Mucosa of descending colon (tissue), 3 donors: Measurements from ENCODE around the gene COPS6. TPM values are rescaled to one million over a fixed set of nuclear protein-coding genes. Genes with fewer than 3 reads are reported as not detected.
A peak's percentile ranks its signal among the peaks of the same experiment; 100 is the strongest.

ENCODE experiments used
- ATAC-seq: fragments of 200-7000 bp; cut with Tn5 transposase; one replicate; pipeline ENCODE4 v1.9.1; 2020; ENCODE audit warnings: mild to moderate bottlenecking, moderate library complexity
- DNase-seq, 3 donors: peaks; one replicate each; pipeline ENCODE4 v3.0.0-alpha.2; 2020
- H3K36me3 ChIP-seq: fragments of 200-600 bp; one replicate; pipeline ENCODE4 v1.8.0; 2021; ENCODE audit warnings: low read depth, mild to moderate bottlenecking
- H3K4me1 ChIP-seq: fragments of 200-600 bp; one replicate; pipeline ENCODE4 v1.8.0; 2021; ENCODE audit warnings: low read depth, mild to moderate bottlenecking
- H3K4me3 ChIP-seq: fragments of 200-600 bp; one replicate; pipeline ENCODE4 v1.8.0; 2021; ENCODE audit warnings: mild to moderate bottlenecking
- H3K9me3 ChIP-seq: fragments of 200-600 bp; one replicate; pipeline ENCODE4 v1.8.0; 2021; ENCODE audit warnings: mild to moderate bottlenecking
- CTCF ChIP-seq: fragments of 200-600 bp; IDR thresholded peaks from one replicate; pipeline ENCODE4 v1.8.0; 2022; ENCODE audit warnings: antibody characterized with exemption, mild to moderate bottlenecking
- intact Hi-C, 2 donors: fragments of 100-400 bp; cut with DNase I in 1 of 2; cut with micrococcal nuclease in 1 of 2; formaldehyde crosslinking; loops; one replicate each; pipeline versions ENCODE4 v1.11.0 to v1.11.1; 2022; cut with DNase I, micrococcal nuclease
- total RNA-seq, 3 donors: library from RNA; stranded (reverse); fragmentation: NEBNext Ultra II Directional in 2 of 3; extraction: Animal tissue kit (Norgen Biotek cat#: 25700) in 2 of 3; gene quantifications; one replicate each; pipeline versions ENCODE4 v1.2.1 to v1.2.4, GENCODE V29; 2021 to 2023
- donor health status: DM: no; HTN: no; CAD: no; lungs with moderate emphysema.
- donor health status: DM: no; HTN: no; CAD: no.
- donor health status: DM: no; HTN: yes; CAD: no.

The COPS6 gene
- total RNA-seq, 3 donors from 2014 or later = 61.8 to 98.5 (median 76.1) TPM

- intact Hi-C loops = no loop called here
- Histone ChIP-seq H3K9me3 (no peaks in the 10 kb centered on the region), H3K4me3 (no peak overlapping the region), H3K36me3 (no peaks in the 10 kb centered on the region), H3K4me1 (peaks cover 53% of the 10 kb centered on the region)
- ATAC-seq = peak; percentile 66
- peak; percentile 64 to 74 (median 72) for DNase-seq
- no peak for TF ChIP-seq CTCF
These were observed 9.7 kb upstream of the COPS6 start for GRCh38 chr7:100079024-100079560.

GRCh38 chr7:100080907-100081534 lies 7.7 kb upstream of the COPS6 start:
- no peak for TF ChIP-seq CTCF
- Histone ChIP-seq H3K4me1 (peaks cover 53% of the 10 kb centered on the region), H3K36me3 (no peaks in the 10 kb centered on the region), H3K9me3 (no peaks in the 10 kb centered on the region), H3K4me3 (peak overlapping the region; percentile 73)
- no peak for ATAC-seq
- DNase-seq = peak in 1 of 3 donors; percentile 33
- intact Hi-C loops = no loop called here

GRCh38 chr7:100081535-100082102 lies 7.2 kb upstream of the COPS6 start, which contains the start of gene ZNF3:
ZNF3 (minus strand) TSS chr7:100081723; CDS start chr7:100077357, 4,366 bp downstream.
- intact Hi-C loops = no loop called here
- peak within 1 kb of the TSS; percentile 73 for H3K4me3 ChIP-seq
- no peaks in the 10 kb centered on the region for H3K9me3 ChIP-seq
- peak; percentile 90 for TF ChIP-seq CTCF
- ATAC-seq = peak; percentile 87
- no peaks in the 10 kb centered on the region for H3K36me3 ChIP-seq
- H3K4me1 ChIP-seq = peaks cover 52% of the 10 kb centered on the region
- peak; percentile 98 to 99 (median 98) for DNase-seq

GRCh38 chr7:100082978-100083377 lies 5.8 kb upstream of the COPS6 start:
- H3K9me3 ChIP-seq = no peaks in the 10 kb centered on the region
- no peak for TF ChIP-seq CTCF
- no peaks in the 10 kb centered on the region for H3K36me3 ChIP-seq
- ATAC-seq (no peak), DNase-seq (no peak)
- intact Hi-C loops = no loop called here
- peaks cover 40% of the 10 kb centered on the region for H3K4me1 ChIP-seq
- no peak overlapping the region for H3K4me3 ChIP-seq

- intact Hi-C loops = no loop called here
- Histone ChIP-seq H3K4me3 (no peak overlapping the region), H3K9me3 (no peaks in the 10 kb centered on the region), H3K4me1 (peaks cover 20% of the 10 kb centered on the region), H3K36me3 (no peaks in the 10 kb centered on the region)
- TF ChIP-seq CTCF = no peak
- DNase-seq = no peak
- no peak for ATAC-seq
These were observed 3.3 kb upstream of the COPS6 start for GRCh38 chr7:100085515-100085914.
